Epithelial cell of esophagus (primary cell): Measurements from ENCODE around the gene SMAP2.
A peak's percentile ranks its signal among the peaks of the same experiment; 100 is the strongest.

ENCODE experiments used
- DNase-seq: peaks from one replicate; pipeline ENCODE4 v3.0.0; 2010; ENCODE audit warnings: low read depth
- H3K4me3 ChIP-seq: 2 replicates; pipeline ENCODE4 v1.5.1; 2011; ENCODE audit warnings: mild to moderate bottlenecking, low read length, control low read depth
- TF ChIP-seq, protein P1 (sequence below): IDR thresholded peaks from 2 replicates; pipeline ENCODE4 v1.5.1; 2011; ENCODE audit warnings: low read depth, mild to moderate bottlenecking, low read length, control low read depth, inconsistent platforms; ENCODE audit not compliant: insufficient read depth; ENCODE audit errors: missing control alignments

Gene SMAP2

DNA sequence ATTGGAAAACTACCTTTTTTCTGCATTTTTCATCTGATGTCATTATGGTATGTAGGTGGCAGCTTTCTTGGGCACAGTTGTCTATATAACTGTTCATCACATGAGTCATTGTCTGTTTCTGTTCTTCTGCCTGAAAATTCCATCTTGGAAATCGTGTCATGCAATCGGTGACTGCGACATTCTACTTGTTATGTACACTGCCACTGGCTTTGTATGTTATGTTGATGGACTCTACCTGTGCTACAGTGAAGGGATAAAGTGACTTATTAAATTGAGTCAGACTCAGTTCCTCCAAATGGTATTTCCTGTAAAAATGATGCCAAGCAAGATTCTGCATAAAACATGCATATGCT lies 8.6 kb downstream of the SMAP2 start:
- no peak overlapping the region for H3K4me3 ChIP-seq
- TF ChIP-seq, protein P1, sequence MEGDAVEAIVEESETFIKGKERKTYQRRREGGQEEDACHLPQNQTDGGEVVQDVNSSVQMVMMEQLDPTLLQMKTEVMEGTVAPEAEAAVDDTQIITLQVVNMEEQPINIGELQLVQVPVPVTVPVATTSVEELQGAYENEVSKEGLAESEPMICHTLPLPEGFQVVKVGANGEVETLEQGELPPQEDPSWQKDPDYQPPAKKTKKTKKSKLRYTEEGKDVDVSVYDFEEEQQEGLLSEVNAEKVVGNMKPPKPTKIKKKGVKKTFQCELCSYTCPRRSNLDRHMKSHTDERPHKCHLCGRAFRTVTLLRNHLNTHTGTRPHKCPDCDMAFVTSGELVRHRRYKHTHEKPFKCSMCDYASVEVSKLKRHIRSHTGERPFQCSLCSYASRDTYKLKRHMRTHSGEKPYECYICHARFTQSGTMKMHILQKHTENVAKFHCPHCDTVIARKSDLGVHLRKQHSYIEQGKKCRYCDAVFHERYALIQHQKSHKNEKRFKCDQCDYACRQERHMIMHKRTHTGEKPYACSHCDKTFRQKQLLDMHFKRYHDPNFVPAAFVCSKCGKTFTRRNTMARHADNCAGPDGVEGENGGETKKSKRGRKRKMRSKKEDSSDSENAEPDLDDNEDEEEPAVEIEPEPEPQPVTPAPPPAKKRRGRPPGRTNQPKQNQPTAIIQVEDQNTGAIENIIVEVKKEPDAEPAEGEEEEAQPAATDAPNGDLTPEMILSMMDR: no peak
- DNase-seq: no peak

DNA sequence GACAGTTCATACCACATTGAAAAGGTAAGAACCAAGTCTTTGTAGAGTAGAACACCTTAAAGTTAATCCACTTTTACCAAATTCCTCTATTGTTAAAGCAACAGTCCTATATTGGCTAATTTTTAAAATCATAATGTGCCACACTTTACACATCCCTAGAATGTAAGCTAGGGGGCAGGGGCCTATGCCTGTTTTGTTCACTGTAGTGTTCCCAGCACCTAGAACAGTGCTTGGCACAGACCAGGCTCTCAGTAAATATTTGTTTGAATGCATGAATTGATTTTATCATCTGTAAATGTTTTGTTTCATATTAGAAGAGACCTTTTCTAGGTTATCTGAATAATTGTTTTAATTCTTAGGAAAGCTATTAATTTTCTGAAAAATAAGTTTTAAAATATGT lies 9.1 kb downstream of the SMAP2 start:
- DNase-seq: no peak
- TF ChIP-seq, protein P1: no peak
- H3K4me3 ChIP-seq: no peak overlapping the region

DNA sequence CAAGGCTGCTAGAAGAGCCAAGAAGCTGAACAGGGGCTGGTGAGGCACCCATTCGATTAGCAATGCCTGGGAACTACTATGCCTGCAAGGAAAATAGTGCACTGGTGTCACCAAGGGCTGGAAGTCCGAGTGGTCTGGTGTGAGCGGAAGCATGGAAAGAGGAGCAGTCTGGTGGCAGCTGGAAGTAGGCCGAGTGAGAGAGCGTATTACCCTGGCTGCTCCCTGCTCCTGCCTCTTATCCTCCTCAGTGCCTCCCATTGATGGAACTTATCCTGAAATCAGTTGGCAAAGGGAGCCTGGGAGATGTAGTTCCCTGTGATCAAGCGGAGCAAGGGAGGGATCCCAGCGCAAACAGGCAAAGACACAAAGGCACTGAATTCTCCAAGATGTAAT lies 9.6 kb downstream of the SMAP2 start:
- TF ChIP-seq, protein P1: no peak
- DNase-seq: no peak
- H3K4me3 ChIP-seq: no peak overlapping the region

DNA sequence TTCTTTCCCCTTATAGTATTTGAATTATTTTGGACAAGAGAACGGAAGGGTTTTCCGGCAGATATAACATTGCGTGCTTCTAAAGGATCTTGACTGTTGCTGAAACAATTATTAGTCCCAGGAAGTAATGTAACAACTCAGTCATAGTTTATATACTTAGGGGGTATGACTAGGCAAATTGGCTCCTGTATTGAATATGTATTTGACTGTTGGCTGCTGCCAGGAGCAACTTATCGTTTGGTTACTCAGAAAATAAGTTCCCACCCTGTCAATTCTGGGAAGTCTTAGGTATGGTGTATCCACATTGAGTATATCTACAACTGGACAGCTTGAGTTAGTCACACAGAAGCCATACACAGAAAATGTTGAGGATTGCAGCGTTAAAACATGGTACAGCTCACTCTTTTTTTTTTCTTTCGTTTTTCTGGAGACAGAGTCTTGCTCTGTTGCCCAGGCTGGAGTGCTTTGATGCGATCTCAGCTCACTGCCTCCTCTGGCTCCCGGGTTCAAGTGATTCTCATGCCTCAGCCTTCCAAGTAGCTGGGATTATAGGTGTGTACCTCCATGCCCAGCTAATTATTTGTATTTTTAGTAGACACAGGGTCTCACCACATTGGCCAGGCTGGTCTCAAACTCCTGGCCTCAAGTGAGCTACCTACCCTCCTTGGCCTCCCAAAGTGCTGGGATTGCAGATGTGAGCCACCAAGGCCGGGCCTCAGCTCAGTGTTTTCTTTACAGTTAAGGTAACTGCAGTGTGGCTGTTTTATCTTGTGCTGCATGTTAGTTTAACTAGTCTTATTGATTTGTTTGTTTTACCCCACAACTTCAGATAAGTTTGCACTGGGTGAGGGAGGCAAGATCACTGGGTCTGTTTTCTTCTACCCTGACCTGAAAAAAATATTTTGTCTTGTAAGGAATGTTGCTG lies 10.2 kb downstream of the SMAP2 start:
- TF ChIP-seq, protein P1: no peak
- DNase-seq: peak; percentile 15
- no peak overlapping the region for H3K4me3 ChIP-seq

DNA sequence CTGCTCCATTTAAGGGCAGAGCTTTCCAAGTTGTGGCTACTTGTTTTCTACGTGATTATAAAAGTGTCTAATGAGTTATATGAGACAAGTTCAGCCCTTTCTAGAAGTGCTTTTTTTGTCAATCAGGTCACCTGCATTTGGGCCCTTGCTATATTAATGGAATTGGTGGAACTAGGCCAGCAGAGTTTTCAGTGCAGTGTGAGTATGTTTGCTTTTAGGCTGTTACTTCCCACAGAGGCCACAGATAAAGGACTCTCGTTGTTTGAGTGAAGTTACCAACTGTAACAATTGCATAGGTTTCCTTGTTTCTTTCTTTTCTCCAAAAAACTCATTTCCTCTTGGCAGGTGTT lies 10.9 kb downstream of the SMAP2 start:
- DNase-seq: no peak
- H3K4me3 ChIP-seq: no peak overlapping the region
- TF ChIP-seq, protein P1: no peak

DNA sequence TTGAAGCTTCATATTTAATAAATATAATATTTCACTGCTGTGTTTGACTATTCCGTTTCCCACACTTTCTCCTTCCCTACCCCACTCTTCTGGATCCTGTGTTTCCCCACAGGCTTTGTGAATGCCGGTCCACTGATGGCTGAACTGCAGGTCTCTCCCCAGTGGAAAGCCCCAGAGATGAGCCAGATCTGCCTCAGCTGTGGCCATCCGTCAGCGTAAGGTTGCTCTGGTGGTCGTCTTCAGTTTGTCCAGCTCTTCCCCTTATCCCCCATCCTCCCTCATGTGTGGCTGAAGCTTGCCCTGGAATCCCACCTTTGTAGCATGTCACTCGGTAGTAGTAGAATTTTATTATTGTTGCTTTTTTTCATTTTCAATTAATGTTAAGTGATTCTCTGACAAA lies 11.4 kb downstream of the SMAP2 start:
- H3K4me3 ChIP-seq: no peak overlapping the region
- TF ChIP-seq, protein P1: no peak
- DNase-seq: no peak
